Activated naive CD8-positive, alpha-beta T cell treated with anti-CD3 and anti-CD28 coated beads, Interleukin-2, amount 50 U/mL, for 24 hours (primary cell): Measurements from ENCODE around the gene DEFB119.
"Not testable (repeated sequence)": the region's sequence is repeated elsewhere in the genome, so short reads cannot be mapped to it uniquely, and the experiment has no call there.

ENCODE experiments used
- ATAC-seq: fragments of 150-1000 bp; cut with Tn5 transposase; one replicate; pipeline ENCODE4 v1.10.0; 2021
- DNase-seq: peaks from one replicate; pipeline ENCODE4 v3.0.0; 2021
- H3K27ac Mint-ChIP-seq: one replicate; pipeline ENCODE4 v1.8.0; 2021; ENCODE audit warnings: mild to moderate bottlenecking, mixed read lengths
- H3K27me3 Mint-ChIP-seq: one replicate; pipeline ENCODE4 v1.8.0; 2021; ENCODE audit warnings: mixed read lengths
- H3K36me3 Mint-ChIP-seq: one replicate; pipeline ENCODE4 v1.8.0; 2021; ENCODE audit warnings: low read depth, mixed read lengths
- H3K4me1 Mint-ChIP-seq: one replicate; pipeline ENCODE4 v1.8.0; 2021; ENCODE audit warnings: mixed read lengths
- H3K4me3 Mint-ChIP-seq: one replicate; pipeline ENCODE4 v1.8.0; 2021; ENCODE audit warnings: mild to moderate bottlenecking, moderate library complexity, mixed read lengths
- H3K9me3 Mint-ChIP-seq: one replicate; pipeline ENCODE4 v1.8.0; 2021; ENCODE audit warnings: mixed read lengths

Gene DEFB119, protein sequence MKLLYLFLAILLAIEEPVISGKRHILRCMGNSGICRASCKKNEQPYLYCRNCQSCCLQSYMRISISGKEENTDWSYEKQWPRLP

DNA sequence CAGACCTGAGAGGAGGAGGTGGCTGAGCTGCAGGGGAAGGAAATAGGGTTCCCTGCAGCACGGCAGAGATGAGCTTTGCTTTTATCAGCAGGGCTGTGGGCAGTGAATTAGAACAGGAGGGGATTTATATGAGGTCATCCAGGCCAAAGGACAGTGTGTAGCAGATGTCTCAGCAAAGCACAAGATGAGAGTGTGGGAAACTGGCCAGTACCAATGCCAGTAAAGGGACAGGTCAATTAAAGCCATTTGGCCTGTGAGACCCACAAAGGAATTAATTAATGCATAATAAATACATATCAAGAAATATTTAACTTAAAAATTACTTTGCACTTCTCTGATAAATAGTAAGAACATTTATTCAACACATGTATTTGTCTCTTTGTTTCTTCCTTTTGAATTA is at the start of gene DEFB119:
Gene DEFB119 (minus strand): TSS at position 101 of the 400 bp plus-strand sequence. CDS start 107 bp downstream, outside the sequence.
- no peaks in the 10 kb centered on the region for H3K4me1 Mint-ChIP-seq
- ATAC-seq (no peak), DNase-seq (no peak)
- H3K27ac Mint-ChIP-seq: no peak within 1 kb of the TSS
- no peaks in the 10 kb centered on the region for H3K9me3 Mint-ChIP-seq
- no peaks in the 10 kb centered on the region for H3K36me3 Mint-ChIP-seq
- H3K27me3 Mint-ChIP-seq: peaks cover 3% of the 10 kb centered on the region
- H3K4me3 Mint-ChIP-seq: no peak within 1 kb of the TSS

DNA sequence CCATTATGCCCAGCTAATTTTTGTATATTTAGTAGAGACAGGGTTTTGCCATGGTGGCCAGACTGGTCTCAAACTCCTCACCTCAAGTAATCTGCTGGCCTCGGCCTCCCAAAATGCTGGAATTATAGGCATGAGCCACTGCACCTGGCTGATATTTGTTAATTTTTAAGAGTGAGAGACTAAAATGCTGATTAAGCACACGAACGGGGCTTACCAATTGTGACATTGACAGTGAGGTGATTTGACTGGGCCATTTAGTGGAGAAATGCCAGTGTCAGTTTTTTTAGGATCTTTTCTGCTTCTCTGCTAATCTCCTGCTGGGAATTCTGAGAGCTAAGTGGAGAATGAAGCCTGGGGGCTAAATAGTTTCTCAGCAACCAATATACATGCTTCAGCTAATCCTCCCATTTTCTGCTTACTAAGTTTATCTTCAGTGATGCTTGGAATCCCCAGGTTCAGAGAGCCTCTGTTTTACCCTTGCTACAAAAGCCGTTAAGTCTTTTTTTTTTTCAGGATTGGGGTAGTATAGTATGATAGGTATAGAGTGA is 40.3 kb upstream of the DEFB119 start:
- ATAC-seq (no peak), DNase-seq (no peak)
- no peak overlapping the region for H3K27ac Mint-ChIP-seq
- no peaks in the 10 kb centered on the region for H3K9me3 Mint-ChIP-seq
- H3K36me3 Mint-ChIP-seq: no peaks in the 10 kb centered on the region
- H3K4me3 Mint-ChIP-seq: no peak overlapping the region
- peaks cover 15% of the 10 kb centered on the region for H3K27me3 Mint-ChIP-seq
- no peaks in the 10 kb centered on the region for H3K4me1 Mint-ChIP-seq

DNA sequence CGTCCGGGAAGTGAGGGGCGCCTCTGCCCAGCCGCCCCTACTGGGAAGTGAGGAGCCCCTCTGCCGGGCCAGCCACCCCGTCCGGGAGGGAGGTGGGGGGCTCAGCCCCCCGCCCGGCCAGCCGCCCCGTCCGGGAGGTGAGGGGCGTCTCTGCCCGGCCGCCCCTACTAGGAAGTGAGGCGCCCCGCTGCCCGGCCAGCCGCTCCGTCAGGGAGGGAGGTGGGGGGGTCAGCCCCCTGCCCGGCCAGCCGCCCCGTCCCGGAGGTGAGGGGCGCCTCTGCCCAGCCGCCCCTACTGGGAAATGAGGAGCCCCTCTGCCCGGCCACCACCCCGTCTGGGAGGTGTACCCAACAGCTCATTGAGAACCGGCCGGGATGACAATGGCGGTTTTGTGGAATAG is 37.2 kb upstream of the DEFB119 start:
- not testable (repeated sequence) for H3K4me1 Mint-ChIP-seq, DNase-seq, H3K4me3 Mint-ChIP-seq, H3K27ac Mint-ChIP-seq, ATAC-seq, H3K9me3 Mint-ChIP-seq, H3K36me3 Mint-ChIP-seq
- peaks cover 11% of the 10 kb centered on the region for H3K27me3 Mint-ChIP-seq

DNA sequence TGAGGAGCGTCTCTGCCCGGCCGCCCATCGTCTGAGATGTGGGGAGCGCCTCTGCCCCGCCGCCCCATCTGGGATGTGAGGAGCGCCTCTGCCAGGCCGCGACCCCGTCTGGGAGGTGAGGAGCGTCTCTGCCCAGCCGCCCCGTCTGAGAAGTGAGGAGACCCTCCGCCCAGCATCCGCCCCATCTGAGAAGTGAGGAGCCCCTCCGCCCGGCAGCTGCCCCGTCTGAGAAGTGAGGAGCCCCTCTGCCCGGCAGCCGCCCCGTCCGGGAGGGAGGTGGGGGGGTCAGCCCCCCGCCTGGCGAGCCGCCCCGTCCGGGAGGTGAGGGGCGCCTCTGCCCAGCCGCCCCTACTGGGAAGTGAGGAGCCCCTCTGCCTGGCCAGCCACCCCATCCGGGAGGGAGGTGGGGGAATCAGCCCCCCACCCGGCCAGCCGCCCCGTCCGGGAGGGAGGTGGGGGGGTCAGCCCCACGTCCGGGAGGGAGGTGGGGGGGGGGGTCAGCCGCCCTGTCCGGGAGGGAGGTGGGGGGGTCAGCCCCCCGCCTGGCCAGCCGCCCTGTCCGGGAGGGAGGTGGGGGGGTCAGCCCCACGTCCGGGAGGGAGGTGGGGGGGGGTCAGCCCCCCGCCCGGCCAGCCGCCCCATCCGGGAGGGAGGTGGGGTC is 36.6 kb upstream of the DEFB119 start:
- H3K36me3 Mint-ChIP-seq, DNase-seq, H3K4me3 Mint-ChIP-seq, H3K9me3 Mint-ChIP-seq, H3K4me1 Mint-ChIP-seq, H3K27ac Mint-ChIP-seq, ATAC-seq: not testable (repeated sequence)
- peaks cover 11% of the 10 kb centered on the region for H3K27me3 Mint-ChIP-seq

DNA sequence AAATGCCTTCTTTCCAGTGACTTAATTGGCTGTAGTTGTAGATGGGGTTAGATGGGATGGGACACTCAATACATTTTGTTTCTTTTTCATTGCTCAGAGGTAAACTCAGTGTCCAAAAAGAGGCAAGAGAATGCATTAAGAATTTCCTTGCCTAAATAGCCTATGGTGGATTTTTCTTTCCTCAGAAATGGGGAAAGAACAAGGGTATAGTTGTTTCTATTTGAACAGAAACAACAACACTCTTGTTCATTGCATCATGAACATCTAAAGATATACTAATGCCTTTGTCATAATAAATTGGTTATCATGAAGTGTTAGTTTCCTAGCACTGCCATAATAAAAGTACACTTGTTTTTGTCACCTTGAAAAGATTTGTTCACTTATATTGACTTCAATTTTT is 35.4 kb upstream of the DEFB119 start:
- ATAC-seq (no peak), DNase-seq (no peak)
- Mint-ChIP-seq H3K4me1 (no peaks in the 10 kb centered on the region), H3K27ac (no peak overlapping the region), H3K27me3 (peaks cover 9% of the 10 kb centered on the region), H3K9me3 (no peaks in the 10 kb centered on the region), H3K36me3 (no peaks in the 10 kb centered on the region), H3K4me3 (no peak overlapping the region)

DNA sequence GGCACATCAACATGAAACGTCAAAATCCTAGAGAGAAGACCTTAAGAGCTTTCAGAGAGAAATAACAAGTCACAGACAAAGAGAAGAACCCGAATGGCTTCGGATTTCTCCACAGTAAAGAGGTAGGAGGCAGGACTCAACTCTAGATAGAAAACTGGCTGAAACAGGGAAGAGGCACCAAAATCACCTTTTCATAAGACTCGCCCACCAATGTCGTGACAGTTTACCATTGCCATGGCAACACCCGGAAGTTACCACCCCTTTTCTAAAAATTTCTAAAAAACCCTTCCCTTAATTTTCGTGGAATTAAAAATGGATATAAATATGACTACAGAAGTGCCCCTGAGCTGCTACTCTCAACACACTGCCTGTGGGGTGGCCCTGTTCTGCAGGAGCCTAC is 27.9 kb upstream of the DEFB119 start:
- Mint-ChIP-seq H3K27ac (no peak overlapping the region), H3K27me3 (peaks cover 9% of the 10 kb centered on the region), H3K9me3 (no peaks in the 10 kb centered on the region), H3K4me3 (no peak overlapping the region), H3K36me3 (no peaks in the 10 kb centered on the region), H3K4me1 (no peaks in the 10 kb centered on the region)
- DNase-seq (no peak), ATAC-seq (no peak)

DNA sequence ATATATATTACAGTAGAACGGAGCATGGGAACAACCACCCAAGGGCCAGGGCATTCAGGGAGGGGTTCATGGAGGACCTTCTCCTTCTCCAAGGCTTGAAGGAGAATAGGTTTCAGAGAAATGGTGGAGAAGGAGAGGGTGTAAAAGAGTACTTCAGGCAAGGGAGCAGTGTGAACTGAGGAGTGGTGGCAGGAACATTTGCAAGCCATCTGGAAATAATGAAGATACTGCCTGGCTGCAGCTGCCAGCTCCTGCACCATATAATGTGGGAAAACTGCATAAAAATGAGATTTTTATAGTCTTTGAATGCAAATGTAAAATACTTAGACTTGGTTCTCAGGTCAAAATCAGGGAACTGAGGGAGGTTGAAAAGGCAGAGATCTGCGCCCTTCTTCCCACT is 25.3 kb upstream of the DEFB119 start:
- Mint-ChIP-seq H3K4me1 (no peaks in the 10 kb centered on the region), H3K27ac (no peak overlapping the region), H3K27me3 (peaks cover 7% of the 10 kb centered on the region), H3K4me3 (no peak overlapping the region), H3K9me3 (no peaks in the 10 kb centered on the region), H3K36me3 (no peaks in the 10 kb centered on the region)
- DNase-seq: no peak
- ATAC-seq: no peak

DNA sequence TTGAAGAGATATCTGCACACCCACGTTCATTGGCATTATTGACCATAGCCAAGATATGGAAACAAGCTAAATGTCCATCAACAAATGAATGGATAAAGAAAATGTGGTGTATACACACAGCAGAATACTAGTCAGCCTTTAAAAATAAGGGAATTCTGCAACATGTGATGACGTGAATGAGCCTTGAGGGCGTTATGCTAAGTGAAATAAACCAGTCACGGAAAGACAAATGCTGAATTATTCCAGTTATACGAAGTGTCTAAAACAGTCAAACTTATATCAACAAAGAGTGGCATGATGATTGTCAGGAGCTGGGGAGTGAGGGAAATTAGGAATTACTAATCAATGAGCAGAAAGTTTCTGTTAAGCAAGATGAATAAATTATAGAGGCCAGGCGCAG is 24.0 kb upstream of the DEFB119 start:
- no peak overlapping the region for H3K4me3 Mint-ChIP-seq
- ATAC-seq (no peak), DNase-seq (no peak)
- H3K9me3 Mint-ChIP-seq: no peaks in the 10 kb centered on the region
- H3K4me1 Mint-ChIP-seq: no peaks in the 10 kb centered on the region
- H3K27ac Mint-ChIP-seq: no peak overlapping the region
- peaks cover 7% of the 10 kb centered on the region for H3K27me3 Mint-ChIP-seq
- no peaks in the 10 kb centered on the region for H3K36me3 Mint-ChIP-seq

DNA sequence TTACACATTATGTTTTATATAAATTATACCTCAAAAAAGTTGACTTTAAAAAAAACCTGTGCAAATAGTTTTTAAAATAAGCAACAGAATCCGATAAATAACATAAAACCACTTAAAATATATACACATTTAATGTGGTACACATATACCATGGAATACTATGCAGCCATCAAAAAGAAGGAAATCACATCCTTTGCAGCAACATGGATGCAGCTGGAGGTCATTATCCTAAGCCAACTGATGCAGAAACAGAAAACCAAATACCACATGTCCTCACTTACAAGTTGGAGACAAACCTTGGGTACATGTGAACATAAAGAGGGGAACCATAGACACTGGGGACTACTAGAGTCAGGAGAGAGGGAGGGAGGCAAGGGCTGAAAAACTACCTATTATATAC is 19.6 kb upstream of the DEFB119 start:
- no peak overlapping the region for H3K27ac Mint-ChIP-seq
- ATAC-seq (no peak), DNase-seq (no peak)
- no peaks in the 10 kb centered on the region for H3K9me3 Mint-ChIP-seq
- H3K4me3 Mint-ChIP-seq: no peak overlapping the region
- H3K36me3 Mint-ChIP-seq: no peaks in the 10 kb centered on the region
- H3K27me3 Mint-ChIP-seq: no peaks in the 10 kb centered on the region
- no peaks in the 10 kb centered on the region for H3K4me1 Mint-ChIP-seq

DNA sequence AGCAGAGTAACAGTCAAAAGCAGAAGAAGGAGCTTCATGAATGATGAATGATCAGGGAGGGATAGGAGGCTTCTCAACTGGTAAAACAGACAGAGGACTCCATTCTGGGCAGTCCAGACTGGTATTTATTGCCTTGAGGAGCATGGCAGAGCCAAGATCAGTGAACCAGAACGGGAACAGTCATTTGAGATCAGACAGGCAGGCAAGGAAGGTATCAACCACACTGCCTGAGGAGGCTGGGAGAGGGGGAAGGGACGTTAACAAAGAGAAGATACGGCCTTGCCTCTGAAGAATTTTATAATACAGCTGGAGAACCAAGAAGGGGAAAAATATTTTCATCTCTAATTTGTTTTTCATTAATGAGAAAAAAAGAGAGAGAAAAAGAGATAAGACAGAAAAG is 15.7 kb upstream of the DEFB119 start, which contains the start of gene DEFB121:
Gene DEFB121 (minus strand): TSS at position 101 of the 400 bp plus-strand sequence. CDS start 63 bp downstream, at position 38.
- ATAC-seq (no peak), DNase-seq (no peak)
- Mint-ChIP-seq H3K36me3 (no peaks in the 10 kb centered on the region), H3K27ac (no peak within 1 kb of the TSS), H3K4me1 (no peaks in the 10 kb centered on the region), H3K9me3 (no peaks in the 10 kb centered on the region), H3K4me3 (no peak within 1 kb of the TSS), H3K27me3 (no peaks in the 10 kb centered on the region)

DNA sequence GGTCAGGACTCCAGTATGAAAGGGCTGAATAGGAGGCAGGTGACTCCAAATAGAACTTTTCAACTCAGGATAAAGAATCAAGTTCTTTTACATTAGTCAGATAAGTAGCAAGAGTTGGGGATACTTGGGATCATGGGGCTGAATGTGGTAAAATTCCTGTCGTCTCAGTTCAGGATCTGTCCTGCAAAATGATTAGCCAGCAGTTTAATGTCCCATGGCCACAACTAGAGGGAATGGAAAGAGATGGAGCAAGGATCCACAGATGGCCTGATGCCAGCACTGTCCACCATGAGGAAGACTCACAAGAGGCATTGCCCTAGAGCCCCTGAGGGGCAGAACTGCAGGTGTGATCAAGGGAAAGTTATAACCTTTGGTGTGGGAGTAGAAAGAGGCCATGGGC is 13.5 kb upstream of the DEFB119 start:
- Mint-ChIP-seq H3K9me3 (no peaks in the 10 kb centered on the region), H3K27me3 (peaks cover 4% of the 10 kb centered on the region)
- DNase-seq: no peak

DNA sequence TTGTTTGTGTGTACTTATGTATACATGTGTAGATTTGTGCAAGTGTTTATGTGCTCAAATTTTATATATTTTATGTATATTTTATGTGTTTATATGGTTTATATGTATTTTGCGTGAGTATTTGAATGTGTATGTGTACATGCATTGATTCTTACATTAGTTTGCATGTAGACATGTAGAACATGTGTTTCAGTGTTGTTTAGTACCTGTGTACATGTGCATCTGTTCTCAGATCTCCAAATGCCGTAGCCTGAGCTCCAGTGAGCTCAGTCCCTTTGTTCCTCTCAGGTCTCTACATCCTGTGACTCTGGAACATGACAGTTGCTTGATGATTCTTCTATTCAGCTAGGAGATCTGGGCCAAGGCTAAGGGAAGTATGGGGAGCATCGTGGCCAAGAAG is 4.5 kb upstream of the DEFB119 start:
- Mint-ChIP-seq H3K36me3 (no peaks in the 10 kb centered on the region), H3K27me3 (peaks cover 8% of the 10 kb centered on the region), H3K4me1 (no peaks in the 10 kb centered on the region), H3K27ac (no peak overlapping the region), H3K9me3 (no peaks in the 10 kb centered on the region), H3K4me3 (no peak overlapping the region)
- DNase-seq (no peak), ATAC-seq (no peak)

More for the DNA sequence above, 13.5 kb upstream of the DEFB119 start:
- no peak for ATAC-seq
- H3K27ac Mint-ChIP-seq: no peak overlapping the region
- no peaks in the 10 kb centered on the region for H3K4me1 Mint-ChIP-seq
- no peaks in the 10 kb centered on the region for H3K36me3 Mint-ChIP-seq
- no peak overlapping the region for H3K4me3 Mint-ChIP-seq

DNA sequence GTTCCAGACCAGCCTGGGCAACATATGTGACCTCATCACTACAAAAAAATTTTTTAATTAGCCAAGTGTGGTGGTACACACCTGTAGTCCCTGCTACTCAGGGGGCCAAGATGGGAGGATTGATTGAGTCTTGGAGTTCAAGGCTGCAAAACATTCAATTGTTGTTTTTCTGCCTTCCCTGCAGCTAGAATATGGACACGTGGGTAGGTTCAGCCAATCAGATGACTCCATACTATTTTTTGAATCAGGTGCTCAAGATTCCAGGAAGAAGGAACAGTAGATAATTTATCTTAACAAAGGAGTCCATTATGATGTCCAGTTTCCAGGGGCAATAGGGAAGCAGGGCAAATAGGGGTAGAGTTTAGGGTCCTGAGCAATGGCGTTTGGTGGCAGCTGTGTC is 2.4 kb upstream of the DEFB119 start:
- ATAC-seq: no peak
- Mint-ChIP-seq H3K9me3 (no peaks in the 10 kb centered on the region), H3K36me3 (no peaks in the 10 kb centered on the region), H3K4me3 (no peak overlapping the region), H3K4me1 (no peaks in the 10 kb centered on the region), H3K27ac (no peak overlapping the region), H3K27me3 (peaks cover 5% of the 10 kb centered on the region)
- DNase-seq: no peak

DNA sequence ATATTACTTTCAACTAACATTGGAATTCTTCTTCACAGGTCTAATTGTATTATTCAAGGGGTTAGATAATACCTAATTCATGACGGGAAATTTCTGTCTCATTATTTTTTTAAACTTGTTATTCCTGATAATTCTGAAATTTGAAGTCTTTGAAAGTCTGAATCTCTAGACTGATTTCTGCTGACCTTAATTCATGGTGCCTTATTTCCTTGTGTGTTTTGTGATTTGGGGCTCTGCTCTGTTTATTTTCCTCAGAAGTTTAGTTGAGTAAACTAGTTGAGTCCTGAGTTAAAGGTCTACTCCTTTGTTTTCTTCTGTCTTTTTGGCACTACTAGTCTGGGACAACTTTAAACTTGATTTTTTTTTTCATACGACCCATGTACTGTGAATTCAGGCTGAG is 16.0 kb downstream of the DEFB119 start:
- no peak overlapping the region for H3K27ac Mint-ChIP-seq
- H3K36me3 Mint-ChIP-seq: no peaks in the 10 kb centered on the region
- ATAC-seq (no peak), DNase-seq (no peak)
- H3K4me1 Mint-ChIP-seq: no peaks in the 10 kb centered on the region
- H3K9me3 Mint-ChIP-seq: peaks cover 6% of the 10 kb centered on the region
- no peaks in the 10 kb centered on the region for H3K27me3 Mint-ChIP-seq
- H3K4me3 Mint-ChIP-seq: no peak overlapping the region

DNA sequence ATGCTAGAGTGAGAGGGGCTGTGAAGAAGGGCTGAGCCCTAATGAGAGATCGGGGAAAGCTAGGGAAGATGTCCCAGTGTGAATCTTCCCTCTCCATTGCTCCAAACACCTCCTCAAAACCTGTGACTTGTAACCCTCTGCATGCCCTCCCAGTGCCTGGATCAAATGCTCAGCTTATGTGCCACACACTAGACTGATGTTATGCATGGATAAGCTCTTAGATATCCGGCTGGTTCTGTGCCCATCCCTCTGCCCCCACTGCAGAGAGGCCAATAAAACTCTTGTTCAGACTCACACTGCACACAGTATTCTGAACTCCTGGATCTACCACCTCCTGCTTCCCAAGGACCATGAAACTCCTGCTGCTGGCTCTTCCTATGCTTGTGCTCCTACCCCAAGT is 22.1 kb downstream of the DEFB119 start, which contains the start of gene DEFB118:
Gene DEFB118 (plus strand): TSS at position 301 of the 400 bp plus-strand sequence. CDS start 50 bp downstream, at position 351.
- Mint-ChIP-seq H3K4me1 (no peaks in the 10 kb centered on the region), H3K36me3 (no peaks in the 10 kb centered on the region), H3K4me3 (no peak within 1 kb of the TSS), H3K9me3 (peaks cover 10% of the 10 kb centered on the region), H3K27me3 (no peaks in the 10 kb centered on the region), H3K27ac (no peak within 1 kb of the TSS)
- DNase-seq (no peak), ATAC-seq (no peak)
